Measurements from ENCODE around the gene KCNQ1.

The KCNQ1 gene

DNA sequence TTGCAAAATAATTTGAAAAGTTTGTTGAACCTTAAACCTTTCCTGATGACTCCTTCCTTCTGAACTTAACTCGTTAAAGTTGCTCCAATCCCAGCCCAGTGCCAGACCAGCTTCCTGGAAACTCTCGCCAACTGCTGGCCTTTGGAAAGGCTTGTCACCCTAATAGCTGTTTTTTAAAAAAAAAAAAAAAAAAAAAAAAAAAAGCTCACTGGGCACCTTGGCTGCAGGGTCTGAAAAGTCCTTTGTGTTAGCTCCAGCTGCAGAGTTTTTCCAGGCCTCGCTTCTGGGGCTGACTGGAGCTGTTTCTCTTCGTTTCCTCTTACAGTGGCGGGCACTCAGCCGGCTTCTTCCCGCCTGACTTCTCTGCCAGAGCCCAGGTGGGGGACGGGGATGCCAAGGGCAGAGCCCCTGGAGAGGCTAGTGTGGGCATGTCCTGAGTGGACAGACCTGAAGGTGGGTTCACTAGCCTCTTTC lies 229.9 kb downstream of the KCNQ1 start:
- DNase-seq: no peak

- DNase-seq: no peak
Observed at GRCh38 chr11:2675540-2675939, 230.7 kb downstream of the KCNQ1 start.

- DNase-seq: no peak
Observed at GRCh38 chr11:2677127-2677526, 232.3 kb downstream of the KCNQ1 start.

GRCh38 chr11:2678396-2678795 lies 233.6 kb downstream of the KCNQ1 start:
- DNase-seq: no peak

DNA sequence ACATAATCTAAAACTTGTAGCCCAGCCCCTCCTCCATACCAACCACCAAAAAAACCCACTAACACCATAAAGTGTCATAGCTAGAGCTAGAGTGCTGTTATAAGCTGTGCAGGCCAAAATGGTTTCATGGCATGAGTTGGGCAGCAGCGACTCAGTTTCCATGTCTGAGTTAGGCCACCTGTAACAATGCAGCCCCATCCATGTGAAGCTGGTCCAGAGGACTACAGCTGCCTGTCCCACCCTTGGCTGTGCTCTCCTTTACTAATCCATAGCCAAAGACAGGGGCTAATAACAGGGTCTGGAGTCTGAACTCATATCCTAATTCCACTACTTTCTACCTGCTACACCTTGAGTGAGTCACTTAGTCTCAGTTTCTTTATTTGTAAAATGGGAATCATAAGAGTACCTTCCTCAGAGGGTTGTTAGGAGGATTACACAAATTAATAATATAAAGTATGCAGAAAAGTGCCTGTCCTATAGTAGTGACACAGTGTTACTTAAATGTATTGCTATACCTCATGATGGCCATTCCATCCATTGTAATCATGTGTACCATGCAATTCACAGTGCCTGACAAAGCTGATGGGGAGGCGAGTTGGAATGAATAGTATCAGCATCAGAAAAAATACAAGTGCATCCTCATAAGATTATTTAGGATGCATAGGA lies 234.3 kb downstream of the KCNQ1 start:
- DNase-seq: no peak

- DNase-seq: no peak
Observed at GRCh38 chr11:2681408-2682145, 236.8 kb downstream of the KCNQ1 start.

DNA sequence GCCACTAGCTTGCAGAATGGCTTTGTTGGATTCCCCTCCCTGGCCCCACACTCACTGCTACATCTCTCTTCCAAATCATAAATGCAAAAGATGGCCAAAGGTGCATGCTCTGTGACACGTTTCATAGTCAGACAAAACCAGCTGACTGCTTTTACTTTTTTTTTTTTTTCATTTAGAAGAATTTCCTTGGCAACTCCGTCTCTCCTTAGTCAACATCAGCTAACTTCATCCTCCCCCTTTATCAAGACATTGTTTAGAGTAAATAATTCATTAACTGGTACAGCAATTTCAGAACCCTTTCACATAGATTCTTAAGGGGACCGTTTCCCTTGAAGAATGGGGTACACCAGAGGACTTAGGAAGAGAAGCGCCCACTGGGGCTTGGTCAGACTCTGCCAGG lies 239.0 kb downstream of the KCNQ1 start:
- DNase-seq: no peak

DNA sequence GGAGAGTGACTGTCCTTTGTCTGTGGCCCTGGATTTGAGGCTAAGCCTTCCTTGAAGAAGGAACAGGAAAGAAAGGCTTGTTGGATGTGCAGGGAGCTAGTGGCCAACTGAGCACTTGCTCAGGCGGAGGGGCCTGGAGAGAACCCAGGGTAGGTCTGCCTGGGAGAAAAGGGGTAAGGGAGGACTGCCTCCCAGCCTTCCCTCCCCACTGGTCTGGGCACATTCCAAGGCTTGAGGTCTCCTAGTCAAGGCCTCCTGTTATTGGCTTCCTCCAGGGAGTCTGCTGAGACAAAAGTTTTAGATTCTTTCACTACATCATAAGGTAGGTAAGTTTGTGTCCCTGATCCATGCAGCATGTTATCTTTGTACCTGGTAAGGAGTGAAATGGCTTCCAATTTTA lies 239.8 kb downstream of the KCNQ1 start:
- no peak for DNase-seq

DNA sequence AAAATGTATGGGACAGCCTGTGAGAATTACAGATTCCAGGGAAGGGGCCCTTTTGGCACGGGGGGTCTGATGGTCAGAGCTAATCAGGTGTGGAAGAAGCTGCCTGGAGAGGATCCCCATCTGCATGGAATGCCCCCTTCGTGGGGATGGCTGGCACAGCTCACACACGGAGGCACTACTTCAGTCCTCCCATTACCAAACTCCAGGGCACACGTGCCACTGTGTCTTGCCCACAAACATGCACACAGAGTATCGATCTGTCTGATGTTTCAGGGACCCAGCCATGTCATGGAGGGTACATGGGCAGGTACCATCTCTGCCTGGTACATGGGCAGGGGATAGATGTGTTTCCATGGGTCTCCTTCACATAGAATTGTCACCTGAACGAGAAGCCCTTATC lies 240.2 kb downstream of the KCNQ1 start:
- no peak for DNase-seq

GRCh38 chr11:2685566-2686359 lies 241.0 kb downstream of the KCNQ1 start:
- no peak for DNase-seq

GRCh38 chr11:2686360-2687222 lies 241.8 kb downstream of the KCNQ1 start:
- no peak for DNase-seq

DNA sequence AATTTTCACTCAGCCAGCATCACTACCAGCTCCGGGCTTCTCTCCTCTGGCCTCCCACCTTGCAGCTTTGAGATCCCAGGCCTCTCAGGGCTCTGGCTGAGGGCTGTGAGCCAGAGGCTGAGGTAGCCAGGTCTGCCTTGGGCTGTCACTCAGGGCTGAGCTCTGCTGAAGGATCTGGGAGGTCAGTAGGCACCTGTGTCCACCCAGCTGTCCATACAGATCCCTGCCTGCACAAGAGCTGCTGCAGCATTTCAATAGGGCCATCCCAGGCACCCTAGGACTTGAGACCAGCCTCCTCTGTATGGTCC lies 242.4 kb downstream of the KCNQ1 start:
- DNase-seq: no peak

GRCh38 chr11:2687782-2688191 lies 243.0 kb downstream of the KCNQ1 start:
- DNase-seq: no peak

DNA sequence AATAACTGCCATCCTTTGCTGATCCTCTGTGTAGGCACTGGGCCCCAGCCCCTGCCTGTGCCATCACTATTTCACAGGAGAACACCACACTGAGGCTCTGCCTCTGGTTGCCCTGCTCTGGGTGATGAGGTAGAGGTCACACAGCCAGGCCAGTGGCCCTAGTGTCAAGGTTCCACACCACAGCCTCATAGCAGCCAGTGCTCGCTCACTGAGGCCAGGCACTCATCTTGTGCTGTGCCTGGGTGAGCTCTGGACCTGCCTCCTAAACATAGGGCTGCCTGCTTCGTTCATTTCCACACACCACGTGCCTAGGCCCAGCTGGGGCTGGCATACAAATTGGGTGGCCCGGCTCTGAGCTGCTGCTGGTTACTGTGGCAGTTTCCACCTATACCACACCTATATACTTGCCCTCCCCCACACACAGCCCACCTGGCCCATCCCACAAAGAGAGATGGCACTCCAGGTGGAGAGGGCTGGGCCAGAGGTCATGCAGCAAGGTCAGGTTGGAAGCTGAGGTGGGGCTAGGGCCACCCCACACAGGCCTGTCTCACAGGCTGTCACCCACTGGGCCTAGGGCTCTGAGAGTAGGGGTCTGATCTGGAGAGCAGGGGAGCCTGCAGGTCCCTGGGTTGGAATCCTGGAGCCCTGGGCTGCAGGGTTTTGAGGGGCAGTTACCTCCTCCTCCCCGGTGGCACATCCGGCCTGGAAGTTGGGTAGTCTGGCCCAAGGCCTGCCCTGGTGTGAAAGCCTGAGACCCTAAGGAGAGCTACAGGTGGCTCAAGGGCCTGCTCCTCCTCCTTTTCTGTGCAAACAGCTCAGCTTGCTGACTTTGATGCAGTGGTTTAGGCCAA lies 243.8 kb downstream of the KCNQ1 start:
- no peak for DNase-seq

- no peak for DNase-seq
Observed at GRCh38 chr11:2689651-2690575, 245.1 kb downstream of the KCNQ1 start.

DNA sequence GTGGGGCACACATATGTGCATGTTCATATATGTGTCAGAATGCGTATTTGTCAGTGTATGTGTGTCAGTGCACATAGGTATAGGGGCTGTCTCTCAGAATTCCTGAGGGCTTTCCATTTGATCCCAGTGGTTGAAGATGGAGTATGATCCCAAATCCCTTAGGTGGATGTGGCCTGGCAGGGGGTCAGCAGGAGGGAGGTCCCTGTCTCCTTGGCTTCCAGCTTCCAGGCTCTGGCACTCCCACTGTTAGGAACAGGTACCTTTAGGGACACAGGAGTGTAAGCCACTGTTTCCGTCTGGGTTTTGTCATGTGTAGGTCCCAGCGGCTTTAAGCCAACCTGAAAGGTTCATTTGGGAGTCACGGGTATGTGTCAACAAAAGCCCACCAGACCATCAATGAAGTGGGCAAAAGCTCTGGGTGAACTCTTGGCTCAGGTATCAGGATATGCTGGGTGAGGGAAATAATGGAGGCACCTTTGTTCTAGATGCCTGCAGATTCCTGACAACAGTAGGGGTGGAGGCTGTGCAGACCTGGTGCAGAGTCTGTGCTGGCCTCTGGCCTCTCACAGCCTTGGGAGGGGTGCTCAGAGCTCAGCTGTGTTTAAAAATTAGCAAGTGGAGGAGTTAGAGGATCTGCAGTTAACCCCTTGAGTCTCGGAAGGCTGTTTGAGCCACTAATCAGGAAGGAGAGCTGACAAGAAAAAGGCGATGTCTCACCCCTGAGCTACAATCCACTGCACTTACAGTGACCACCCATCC lies 246.0 kb downstream of the KCNQ1 start:
- DNase-seq: no peak

- DNase-seq: no peak
Observed at GRCh38 chr11:2691355-2691761, 246.6 kb downstream of the KCNQ1 start.

- no peak for DNase-seq
Observed at GRCh38 chr11:2691991-2692875, 247.4 kb downstream of the KCNQ1 start.

Data from effector CD8-positive, alpha-beta T cell (primary cell).